ENCODE data around the gene FBXW4.
"Not testable (repeated sequence)": the region's sequence is repeated elsewhere in the genome, so short reads cannot be mapped to it uniquely, and the experiment has no call there.

Gene FBXW4

GRCh38 chr10:101616415-101617101, 78.4 kb downstream of the FBXW4 start:
- no peak for DNase-seq (ENCODE audit: low read depth)

GRCh38 chr10:101615525-101616116, 79.3 kb downstream of the FBXW4 start:
- DNase-seq (ENCODE audit: low read depth): no peak

GRCh38 chr10:101614663-101615524, 80.1 kb downstream of the FBXW4 start:
- DNase-seq (ENCODE audit: low read depth): no peak

GRCh38 chr10:101613646-101614045, 81.3 kb downstream of the FBXW4 start:
- DNase-seq (ENCODE audit: low read depth): no peak

- DNase-seq (ENCODE audit: low read depth): no peak
Observed at GRCh38 chr10:101612872-101613271, 82.1 kb downstream of the FBXW4 start.

- no peak for DNase-seq (ENCODE audit: low read depth)
Observed at GRCh38 chr10:101612086-101612485, 82.9 kb downstream of the FBXW4 start.

GRCh38 chr10:101611096-101611905, 83.7 kb downstream of the FBXW4 start:
- DNase-seq (ENCODE audit: low read depth): no peak

- DNase-seq (ENCODE audit: low read depth): no peak
Observed at GRCh38 chr10:101609481-101609880, 85.5 kb downstream of the FBXW4 start.

- DNase-seq (ENCODE audit: low read depth): no peak
Observed at GRCh38 chr10:101607124-101607523, 87.8 kb downstream of the FBXW4 start.

- DNase-seq (ENCODE audit: low read depth): peak; percentile 43
Observed at GRCh38 chr10:101602761-101603398, 92.1 kb downstream of the FBXW4 start.

- DNase-seq (ENCODE audit: low read depth): no peak
Observed at GRCh38 chr10:101601541-101601940, 93.4 kb downstream of the FBXW4 start.

GRCh38 chr10:101597091-101597900, 97.7 kb downstream of the FBXW4 start:
- DNase-seq (ENCODE audit: low read depth): no peak

- no peak for DNase-seq (ENCODE audit: low read depth)
Observed at GRCh38 chr10:101595591-101596433, 99.2 kb downstream of the FBXW4 start.

- DNase-seq (ENCODE audit: low read depth): not testable (repeated sequence)
Observed at GRCh38 chr10:101593331-101593730, 101.6 kb downstream of the FBXW4 start.

- no peak for DNase-seq (ENCODE audit: low read depth)
Observed at GRCh38 chr10:101588879-101589278, 106.1 kb downstream of the FBXW4 start.

- DNase-seq (ENCODE audit: low read depth): peak; percentile 94
Observed at GRCh38 chr10:101587725-101588653, 107.0 kb downstream of the FBXW4 start, which contains the start of the genes DPCD and POLL. TSS of gene DPCD (plus strand) at chr10:101588321. CDS start at chr10:101588337, 16 bp downstream. TSS of gene POLL (minus strand) at chr10:101588257. CDS start at chr10:101587360, 897 bp downstream.

- DNase-seq (ENCODE audit: low read depth): no peak
Observed at GRCh38 chr10:101585841-101586240, 109.1 kb downstream of the FBXW4 start.

Measured in fibroblast of the conjunctiva (primary cell).